CD4-positive, alpha-beta T cell treated with Interleukin-12 subunit alpha and Interleukin-12 subunit beta, for 1 hour (primary cell): ENCODE measurements around the gene MR1.
"Not testable (repeated sequence)": the region's sequence is repeated elsewhere in the genome, so short reads cannot be mapped to it uniquely, and the experiment has no call there.

Experiments used
- DNase-seq: peaks from one replicate; pipeline ENCODE4 v3.0.0-alpha.2; 2020

Gene MR1

DNA sequence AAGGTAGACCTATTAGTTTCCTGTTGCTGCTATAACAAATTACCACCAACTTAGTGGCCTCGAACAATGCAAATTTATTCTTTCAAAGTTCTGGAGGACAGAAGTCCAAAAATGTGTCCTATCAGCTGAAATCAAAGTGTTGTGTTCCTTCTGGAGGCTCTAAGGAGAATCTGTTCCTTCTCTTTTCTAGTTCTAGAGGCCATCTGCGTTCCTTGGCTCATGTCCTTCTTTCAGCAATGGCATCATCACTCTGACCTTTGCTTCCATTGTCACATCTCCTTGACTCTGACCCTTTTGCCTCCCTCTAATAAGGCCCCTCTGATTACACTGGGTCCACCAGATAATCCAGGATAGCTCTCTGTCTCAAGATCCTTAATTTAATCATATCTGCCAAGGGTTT lies 1.2 kb upstream of the MR1 start:
- DNase-seq, result no peak

DNA sequence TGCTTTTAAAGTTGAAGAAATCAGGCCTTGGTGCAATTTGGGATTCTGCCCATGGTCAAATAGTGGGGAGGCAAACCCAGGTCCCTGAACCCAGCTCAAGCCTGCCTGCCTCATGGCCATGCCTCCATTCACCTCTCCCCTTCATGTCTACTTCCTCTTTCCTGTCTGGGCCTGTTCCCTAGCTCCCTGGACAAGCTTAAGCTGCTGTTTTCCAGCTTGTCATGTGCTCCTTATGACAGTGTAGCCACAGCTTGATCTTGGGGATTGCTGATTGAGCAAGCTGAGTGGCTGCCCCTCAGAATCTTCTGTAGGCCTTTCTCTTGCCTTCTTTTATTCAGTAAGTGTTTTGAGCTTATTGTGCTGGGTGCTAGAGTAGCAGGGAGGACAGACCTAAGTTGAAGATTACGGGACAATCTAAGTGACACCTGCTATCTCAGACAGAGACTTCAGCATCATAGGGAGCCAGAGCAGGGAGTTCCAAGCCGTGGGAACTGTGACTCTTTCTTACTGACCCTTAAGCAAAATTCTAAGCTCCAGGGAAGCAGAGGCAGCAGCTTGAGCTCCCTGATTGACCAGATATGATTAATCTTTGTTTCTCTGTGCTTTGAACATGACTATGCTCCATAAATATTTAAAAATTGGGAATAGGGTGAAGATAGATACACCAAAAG lies 520 bp upstream of the MR1 start:
- peak; percentile 33 for DNase-seq

DNA sequence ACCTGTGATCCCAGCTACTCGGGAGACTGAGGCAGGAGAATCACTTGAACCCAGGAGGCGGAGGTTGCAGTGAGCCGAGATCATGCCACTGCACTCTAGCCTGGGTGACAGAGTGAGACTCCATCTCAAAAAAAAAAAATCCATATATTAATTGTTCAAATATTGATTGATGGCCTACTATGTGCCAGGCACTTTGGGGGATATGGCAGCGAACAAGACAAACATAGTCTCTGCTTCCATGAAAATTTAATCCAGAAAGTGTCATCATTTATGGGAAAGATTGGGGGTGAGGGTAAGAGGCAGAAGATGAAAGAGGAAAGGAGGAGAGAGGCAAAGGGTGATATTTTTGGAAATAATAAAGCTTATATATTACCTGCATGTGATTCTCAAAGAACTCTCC lies 1.4 kb downstream of the MR1 start:
- not testable (repeated sequence) for DNase-seq

DNA sequence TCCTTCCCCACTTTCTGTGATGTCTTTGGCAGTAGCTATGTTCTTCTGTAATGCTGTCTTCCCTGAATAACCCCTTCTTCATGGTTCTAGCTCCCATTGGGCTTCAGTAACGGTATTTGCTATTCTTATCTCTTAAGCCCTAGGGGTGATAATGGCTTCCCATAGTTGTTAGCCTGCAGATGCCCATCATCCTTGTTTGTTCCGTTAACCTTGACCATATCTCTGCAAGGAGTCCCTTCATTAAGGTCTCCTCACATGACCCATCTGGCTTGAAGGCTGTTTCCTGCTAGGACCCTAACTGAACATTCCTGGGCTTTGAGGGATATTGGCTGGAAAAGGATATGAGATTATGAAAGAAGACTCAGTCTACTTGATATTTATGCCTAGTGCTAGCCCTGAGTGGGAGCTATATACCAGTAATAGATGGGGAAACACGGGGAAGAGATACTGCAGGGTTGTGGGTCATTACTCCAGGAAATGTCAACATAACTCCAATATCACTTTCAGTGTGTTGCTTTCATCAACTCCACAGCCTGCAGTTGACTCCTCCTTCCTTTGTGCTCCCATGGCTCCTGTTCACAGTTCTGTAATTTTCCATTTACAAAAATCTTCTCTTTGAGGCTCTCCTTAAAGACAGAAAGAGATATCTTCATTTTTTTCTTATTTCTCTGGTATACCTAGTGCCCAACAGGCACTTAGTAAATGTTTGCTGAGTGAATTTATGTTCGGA lies 2.5 kb downstream of the MR1 start:
- no peak for DNase-seq

DNA sequence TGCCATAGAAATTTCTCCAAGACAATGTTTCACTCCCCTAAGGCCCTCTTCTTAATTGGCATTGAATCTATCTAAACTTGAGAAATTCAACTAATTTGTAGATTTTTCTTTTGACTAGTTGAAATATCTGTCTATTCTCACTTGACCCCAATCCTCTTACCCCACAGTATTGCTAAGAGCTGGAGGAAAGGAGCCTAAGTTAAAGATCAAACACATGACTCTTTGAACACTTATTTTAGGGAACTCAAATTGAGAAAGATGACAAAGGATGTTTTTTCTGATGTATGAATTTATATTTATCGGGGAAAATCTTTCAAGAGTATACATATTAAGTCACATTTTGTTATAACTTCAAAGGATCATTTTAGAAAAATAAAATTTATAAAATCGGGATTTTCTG lies 3.6 kb downstream of the MR1 start:
- DNase-seq, result no peak

DNA sequence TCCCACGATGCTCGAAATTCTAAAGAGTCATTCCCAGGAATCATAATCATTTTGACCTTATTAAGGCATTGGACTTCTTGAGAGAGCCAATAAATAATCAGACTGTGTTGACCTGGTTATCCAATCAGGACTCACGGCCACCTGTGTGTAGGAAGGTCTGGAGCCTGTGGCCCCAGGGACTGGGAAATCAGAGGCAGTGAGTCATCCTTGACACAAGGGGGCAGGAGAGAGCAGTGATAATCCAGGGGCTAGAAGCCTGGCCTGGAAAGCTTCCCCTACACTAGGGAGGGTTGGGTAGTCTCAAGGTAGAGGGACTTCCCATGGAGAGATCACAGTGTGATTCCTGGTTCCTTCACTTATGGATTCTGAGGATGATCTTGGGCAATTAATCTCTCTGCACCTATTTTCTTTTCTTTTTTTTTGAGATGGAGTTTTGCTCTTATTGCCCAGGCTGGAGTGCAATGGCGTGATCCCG lies 4.7 kb downstream of the MR1 start:
- peak; percentile 77 for DNase-seq

DNA sequence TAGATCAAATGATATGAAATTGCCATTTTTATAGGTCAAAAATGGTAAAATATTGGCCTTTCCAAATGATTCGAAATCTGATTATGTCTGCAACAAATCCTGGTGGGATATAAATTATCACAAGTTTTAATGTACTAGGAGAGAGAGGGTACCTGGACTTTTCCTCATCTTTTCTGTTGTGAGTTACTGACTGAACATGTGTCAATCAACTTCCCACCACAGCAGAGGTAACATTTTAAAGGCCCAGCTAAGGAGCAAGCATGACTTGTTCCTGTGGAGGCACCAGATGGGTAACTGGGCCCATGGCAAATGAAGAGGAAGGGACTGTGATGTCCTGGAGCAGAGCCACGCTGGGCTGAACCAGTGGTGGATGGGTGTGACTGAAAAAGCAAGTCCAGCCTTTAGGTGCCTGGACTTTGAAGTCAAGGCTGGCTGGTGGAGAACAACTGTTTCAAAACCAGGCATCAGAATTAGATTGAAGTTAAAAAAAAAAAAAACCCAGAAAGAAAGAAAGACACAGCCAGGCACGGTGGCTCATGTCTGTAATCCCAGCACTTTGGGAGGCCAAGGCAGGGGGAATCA lies 6.6 kb downstream of the MR1 start:
- no peak for DNase-seq

DNA sequence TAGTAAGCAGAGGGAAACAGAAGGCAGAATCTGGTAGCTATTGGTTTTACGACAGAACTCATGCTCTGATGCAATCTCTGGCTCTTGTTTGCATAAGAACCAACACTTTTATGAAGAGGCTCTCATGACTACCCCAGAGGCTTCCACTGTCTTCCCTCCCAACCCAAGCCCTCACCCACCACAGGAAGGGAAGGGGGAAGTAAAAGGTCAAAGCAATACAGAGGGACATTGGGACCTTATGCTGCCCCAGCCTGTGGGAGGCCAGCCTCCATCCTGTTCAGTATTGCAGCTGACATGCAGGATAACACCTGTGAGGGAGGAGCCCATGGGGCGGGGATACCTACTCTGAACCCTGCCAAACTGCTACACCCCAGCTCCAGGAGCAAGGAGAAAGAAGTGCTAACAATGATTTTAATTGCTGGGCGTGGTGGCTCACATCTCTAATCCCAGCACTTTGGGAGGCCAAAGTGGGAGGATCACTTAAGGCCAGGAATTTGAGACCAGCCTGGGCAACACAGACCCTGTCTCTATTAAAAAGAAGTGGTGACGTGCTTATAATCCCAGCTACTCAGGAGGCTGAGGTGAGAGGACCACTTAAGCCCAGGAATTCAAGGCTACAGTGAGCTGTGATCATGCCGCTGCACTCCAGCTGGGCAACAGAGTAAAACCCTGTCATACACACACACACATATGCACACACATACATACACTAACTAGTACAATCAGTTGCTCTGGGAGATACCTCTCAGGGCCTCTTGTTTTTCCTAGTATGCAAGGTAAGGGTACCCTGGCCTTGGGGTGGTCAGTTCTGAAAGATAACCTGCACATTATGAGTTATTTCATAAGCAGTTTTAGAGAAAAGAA lies 9.5 kb downstream of the MR1 start:
- no peak for DNase-seq

DNA sequence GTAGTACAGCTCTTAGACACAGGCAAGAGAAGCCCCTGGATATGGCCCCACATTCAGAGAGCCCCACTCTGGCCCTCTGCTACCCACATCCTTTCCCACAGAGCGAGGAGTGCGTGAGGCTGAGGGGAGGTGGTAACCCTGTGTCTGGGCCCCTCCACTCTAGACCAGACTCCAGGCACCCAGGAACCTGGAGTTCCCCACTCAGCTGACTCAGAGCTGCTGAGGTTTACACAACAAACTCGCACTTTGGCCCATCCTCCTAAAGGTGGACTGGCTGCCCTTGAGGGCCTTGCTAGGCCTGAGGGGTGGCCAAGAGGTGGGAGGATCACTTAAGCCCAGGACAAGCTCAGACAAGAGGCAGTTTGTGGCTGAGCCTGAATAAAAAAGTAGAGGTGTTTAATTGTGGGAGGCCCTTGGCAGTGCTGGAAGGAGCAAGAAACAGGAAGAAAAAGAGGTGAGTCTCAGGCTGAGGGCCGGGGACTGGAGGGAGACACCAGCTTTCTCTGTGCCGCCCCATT lies 10.7 kb downstream of the MR1 start:
- DNase-seq, result peak; percentile 30

DNA sequence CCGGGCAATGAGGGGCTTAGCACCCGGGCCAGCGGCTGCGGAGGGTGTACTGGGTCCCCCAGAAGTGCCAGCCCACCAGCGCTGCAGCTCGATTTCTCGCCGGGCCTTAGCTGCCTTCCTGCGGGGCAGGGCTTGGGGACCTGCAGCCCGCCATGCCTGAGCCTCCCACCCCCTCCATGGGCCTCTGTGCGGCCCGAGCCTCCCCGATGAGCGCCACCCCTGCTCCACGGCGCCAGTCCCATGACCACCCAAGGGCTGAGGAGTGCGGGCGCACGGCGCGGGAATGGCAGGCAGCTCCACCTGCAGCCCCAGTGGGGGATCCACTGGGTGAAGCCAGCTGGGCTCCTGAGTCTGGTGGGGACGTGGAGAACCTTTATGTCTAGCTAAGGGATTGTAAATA lies 12.2 kb downstream of the MR1 start:
- not testable (repeated sequence) for DNase-seq

DNA sequence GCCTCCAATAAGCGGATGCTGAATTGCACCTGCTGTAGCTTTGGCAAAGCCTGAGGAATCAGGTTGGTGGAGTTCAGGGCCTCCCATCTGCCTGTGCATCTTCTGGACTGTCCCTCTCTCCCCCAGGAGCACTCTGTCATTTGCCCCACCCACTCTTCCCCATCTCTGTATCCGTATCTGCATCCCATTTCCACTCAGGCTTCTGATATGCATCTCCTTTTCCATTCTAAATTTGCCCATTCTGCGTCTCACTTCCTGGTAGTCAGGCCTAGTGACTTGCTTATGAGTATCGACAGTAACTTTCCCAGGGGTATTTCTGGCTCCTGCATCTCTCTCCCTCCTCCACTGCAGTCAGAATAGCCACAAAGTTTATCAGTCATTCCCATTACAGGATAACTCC lies 15.6 kb downstream of the MR1 start:
- DNase-seq, result no peak

DNA sequence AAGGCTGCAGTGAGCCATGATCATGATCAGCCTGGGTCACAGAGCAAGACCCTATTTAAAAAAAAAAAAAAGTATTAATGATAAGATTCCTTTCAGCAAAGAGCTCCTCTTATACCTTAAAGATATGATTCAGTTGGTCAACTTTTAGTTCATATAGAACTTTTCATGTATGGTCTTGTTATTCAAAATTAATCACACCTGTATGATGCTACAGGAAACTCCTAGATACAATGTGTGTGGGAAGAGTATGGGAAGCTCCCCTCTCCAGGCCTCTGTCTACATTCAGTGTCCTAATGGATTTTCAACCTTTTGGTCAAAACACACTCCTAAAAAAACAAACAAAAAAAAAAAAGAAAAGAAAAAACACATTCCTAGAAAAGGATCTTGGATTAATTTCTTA lies 17.1 kb downstream of the MR1 start:
- no peak for DNase-seq

DNA sequence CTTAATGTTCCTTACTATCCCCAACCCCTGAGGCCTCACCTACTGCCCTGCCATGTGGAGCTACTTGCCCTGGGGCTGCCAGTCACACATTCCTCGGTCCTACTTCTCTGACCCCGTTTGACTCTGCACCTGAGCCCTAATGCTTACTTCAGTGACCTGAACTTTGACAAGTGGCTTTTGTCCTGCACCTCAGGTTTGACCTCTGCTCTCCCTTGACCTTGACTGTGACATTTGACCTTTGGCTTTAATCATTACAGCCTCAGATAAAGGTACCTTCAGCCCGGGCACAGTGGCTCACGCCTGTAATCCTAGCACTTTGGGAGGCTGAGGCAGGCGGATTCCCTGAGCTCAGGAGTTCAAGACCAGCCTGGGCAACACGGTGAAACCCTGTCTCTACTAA lies 22.8 kb downstream of the MR1 start:
- no peak for DNase-seq

DNA sequence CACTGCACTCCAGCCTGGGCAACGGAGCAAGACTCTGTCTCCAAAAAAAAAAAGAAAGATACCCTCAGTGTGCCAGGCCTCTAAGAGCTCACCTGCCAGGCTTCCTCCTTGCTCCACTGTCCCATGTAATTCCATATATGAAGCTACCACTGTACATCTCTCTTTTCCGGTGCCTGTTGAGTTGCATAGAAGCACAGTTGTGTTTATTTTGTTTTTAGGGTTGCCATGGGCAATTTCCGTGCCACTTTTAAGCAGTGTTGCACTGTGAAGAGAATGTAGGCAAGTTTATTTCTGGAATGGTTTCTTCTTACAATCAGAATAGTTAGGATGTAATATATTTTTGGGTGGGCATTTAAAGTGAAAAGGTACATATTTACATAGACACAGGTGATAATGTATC lies 23.3 kb downstream of the MR1 start:
- DNase-seq, result no peak

DNA sequence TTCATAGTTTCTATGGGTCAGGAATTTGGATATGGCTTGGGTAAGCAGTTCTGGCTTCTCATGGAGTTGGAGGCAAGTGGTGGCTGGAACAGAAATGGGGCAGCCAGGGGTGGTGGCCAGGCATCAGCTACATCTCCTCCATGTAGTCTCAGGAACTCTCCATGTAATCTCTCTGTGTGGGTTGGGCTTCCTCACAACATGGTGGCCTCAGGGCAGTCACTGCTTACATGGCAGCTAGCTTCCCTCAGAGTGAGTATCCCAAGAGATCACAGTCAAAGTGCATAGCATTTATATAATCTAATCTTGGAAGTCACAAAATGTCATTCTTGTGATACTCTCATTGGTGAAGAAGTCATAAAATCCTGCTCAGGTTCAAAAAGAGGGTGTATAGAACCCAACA lies 25.7 kb downstream of the MR1 start:
- DNase-seq, result no peak

DNA sequence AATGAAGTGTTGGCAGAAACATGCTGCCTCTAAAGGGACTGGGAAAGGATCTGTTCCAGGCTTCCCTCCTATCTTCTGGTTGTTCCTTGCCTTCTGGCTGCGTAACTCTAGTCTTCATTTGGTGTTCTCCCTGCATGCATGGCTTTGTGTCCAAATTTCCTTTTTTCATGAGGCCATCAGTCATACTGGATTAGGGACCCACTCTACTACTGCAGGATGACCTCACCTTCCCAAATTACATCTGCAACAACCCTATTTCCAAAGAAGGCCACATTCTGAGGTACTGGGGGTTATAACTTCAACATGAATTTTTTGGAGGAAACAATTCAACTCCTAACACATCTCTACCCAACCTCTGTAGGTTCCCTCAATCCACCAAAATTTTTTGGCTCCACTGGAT lies 26.3 kb downstream of the MR1 start:
- DNase-seq, result no peak

DNA sequence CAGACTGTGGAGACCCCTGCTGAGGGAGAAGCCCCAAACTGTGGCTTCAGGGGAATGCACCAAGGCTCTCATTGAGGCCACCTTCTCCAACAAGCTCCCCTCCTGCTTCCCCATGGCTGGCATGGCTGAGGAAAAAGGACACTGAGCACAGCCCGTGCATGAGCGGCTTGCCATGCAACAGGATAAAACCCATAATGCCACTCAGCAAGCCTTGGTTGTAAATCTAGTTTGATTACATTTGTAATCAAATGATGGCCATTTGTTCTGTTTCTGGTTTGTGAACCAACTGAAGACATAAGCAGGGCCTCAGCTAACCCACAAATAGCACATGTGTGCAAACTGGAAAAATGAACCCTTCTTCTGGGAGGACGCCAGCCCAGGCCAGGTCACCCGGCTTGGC lies 27.2 kb downstream of the MR1 start:
- not testable (repeated sequence) for DNase-seq

DNA sequence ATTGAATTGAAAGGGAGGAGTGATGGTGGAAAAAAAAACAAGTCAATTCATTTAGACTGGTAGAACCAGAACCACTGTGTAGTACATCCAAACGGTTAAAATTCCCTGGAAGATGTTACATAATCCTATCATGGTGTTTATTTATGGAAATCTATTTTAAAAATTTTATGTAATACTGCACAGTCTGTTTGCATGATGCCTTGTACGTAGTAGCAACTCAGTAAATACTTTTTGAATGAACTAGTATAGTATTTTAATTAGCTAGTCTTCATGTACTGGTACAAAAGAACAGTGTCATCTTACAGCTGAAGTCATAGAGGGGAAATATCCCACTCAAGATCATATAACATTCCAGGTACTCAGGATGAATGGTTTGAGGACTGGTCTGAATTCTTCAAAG lies 27.7 kb downstream of the MR1 start:
- no peak for DNase-seq

DNA sequence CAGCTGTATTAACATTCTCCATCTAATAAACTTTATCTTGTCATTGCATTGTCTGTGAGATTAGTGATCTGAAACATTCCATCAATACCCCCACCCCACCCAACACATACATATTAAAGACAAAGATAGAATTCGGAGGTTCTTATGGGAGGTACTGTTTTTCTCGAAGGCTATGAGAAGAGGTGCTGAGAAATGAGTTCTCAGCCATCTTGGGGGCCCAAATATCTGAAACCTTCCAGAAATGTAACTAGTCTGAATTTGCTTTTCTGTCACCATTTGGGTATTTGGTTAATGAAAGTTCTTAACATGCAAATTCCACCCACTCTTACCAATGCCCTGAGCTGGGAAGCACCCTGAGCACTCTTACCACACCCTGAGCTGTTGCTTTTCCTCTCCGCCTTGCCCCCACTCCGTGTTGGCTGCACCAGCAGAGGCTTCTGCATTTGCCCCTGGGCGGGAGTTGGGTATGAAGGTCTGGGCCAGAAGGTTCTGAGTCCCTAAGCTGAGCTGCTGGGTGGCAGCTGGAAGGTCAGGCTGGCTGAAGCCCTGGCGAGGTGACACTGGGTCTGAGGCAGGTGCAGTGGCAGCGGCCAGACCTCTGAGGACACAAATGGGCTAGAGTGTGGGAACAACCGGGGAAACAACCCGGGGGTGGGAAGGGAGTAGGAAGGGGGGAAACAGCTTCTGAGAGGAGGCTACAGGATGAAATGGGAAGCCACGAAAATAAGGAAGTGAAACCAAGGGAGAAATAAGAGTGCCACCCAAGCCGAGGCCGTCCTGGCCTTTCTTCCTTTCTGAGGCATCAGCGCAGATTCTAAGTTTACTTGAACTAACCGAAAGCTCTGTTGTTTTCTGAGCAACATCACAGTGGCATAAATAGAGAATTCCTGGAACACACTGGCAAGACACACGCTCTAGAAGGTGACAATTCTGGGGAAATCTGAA lies 28.4 kb downstream of the MR1 start:
- DNase-seq, result peak; percentile 32

DNA sequence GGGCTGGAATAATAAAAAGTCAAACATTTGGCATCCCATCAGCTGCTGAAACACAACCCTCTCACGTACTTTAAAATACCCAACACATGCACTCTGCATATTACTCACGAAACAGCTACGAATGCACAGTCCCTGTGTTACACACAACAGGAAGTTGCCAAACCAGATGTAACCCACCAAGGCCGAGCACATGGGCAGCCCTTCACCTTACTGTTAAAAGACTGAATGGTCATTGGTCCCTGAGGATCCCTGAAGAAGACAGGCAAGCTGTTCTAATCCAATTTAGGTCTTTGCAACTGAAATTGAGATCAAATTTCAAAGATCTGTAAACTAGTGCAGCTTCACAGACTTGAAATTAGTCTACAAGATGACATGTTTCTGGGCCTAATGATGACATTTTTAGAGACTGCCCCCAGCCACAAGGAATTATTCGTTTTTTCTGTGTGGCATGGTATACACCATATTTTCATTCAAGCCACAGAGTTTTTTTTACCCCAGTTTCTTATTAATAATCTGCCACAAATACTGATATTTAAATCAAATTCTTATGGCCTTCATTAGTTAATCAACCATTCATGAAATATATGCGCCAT lies 29.1 kb downstream of the MR1 start:
- peak; percentile 29 for DNase-seq

DNA sequence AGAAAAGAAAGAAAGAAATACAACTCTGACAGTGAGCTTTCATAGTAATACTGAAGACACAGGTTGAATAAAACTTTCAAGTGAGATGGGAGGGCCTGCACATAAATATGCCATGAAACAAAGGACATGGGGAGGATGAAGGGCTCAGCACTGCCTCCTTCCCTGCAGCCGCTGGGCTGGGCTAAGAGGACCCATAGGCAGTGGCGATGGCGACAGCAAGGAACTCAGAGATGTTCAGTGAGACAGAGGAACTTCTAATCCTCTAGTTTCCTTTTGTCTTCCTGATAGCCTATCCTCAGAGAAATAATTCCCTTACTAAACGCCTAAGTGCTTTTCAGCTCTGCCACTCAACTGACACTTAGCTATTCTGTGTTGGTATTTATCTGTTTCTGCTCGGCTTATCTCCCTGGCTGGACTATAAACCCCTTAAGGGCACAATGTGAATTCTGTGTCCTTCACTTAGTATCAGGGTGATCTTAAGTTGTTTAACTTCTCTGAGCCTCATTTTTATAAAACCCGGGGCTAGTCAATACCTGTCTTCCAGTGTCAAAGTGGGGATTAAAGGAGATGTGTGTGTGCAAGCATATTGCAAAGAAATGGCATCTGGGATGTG lies 30.3 kb downstream of the MR1 start:
- no peak for DNase-seq
